HepG2 (cell line): ENCODE data around the gene HNF1B. TPM values are rescaled to one million over a fixed set of nuclear protein-coding genes. Genes with fewer than 3 reads are reported as not detected.

Experiments used
- ATAC-seq: fragments of 200-7000 bp; cut with Tn5 transposase; 3 replicates; pipeline ENCODE4 v1.9.1; 2020; ENCODE audit warnings: mild to moderate bottlenecking, moderate library complexity
- BruUV-seq: library from RNA; stranded (reverse); fragments of 400-500 nt; replicated peaks from 2 replicates; lab custom pipeline; 2021; lab: Mats Ljungman, UMichigan
- CTCF ChIA-PET: fragments of 300-600 bp; formaldehyde crosslinking; extraction: SDS; loops from one replicate; lab custom pipeline; 2021; ENCODE audit warnings: low total read pairs, inconsistent platforms, low intra/inter-chr PET ratio; lab: Yijun Ruan, JAX
- POLR2A ChIA-PET: fragments of 350-600 bp; sonication (Branson Sonifier 250); formaldehyde crosslinking; loops from one replicate; lab custom pipeline; 2020; ENCODE audit warnings: antibody characterized with exemption, inconsistent platforms; lab: Yijun Ruan, JAX
- DNase-seq: peaks from one replicate; pipeline ENCODE4 v3.0.0-alpha.2; 2015; ENCODE audit warnings: low spot score
- FAIRE-seq: peaks from 3 replicates; lab custom pipeline; 2011; peaks lifted over from hg19 to GRCh38; lab: Jason Lieb, UNC
- H2AFZ ChIP-seq: one replicate; pipeline ENCODE4 v1.6.1; 2011; ENCODE audit warnings: low read length, inconsistent platforms
- H3K27ac ChIP-seq: fragments of 300-600 bp; 3 replicates; pipeline ENCODE4 v1.8.0; 2011; ENCODE audit warnings: mixed run types, mild to moderate bottlenecking, mixed read lengths, low read length, inconsistent platforms; ENCODE audit not compliant: insufficient read depth; ENCODE audit errors: extremely low read length
- H3K27me3 ChIP-seq, 2 experiments: fragments of 200-600 bp in 1 of 2; 2 replicates in 1 of 2; 3 replicates in 1 of 2; pipeline versions ENCODE4 v1.6.0 to v1.8.0; 2011; ENCODE audit warnings: low read length in 2 of 2, mild to moderate bottlenecking in 2 of 2, moderate library complexity in 2 of 2, inconsistent platforms in 1 of 2; ENCODE audit not compliant: insufficient read depth in 2 of 2, control insufficient read depth in 1 of 2
- H3K36me3 ChIP-seq, 2 experiments: fragments of 200-600 bp in 1 of 2; replicated peaks in 1 of 2; 2 replicates in 1 of 2; 3 replicates in 1 of 2; pipeline versions ENCODE4 v1.5.1 to v1.8.0; 2011; ENCODE audit warnings: low read length in 2 of 2, inconsistent platforms in 1 of 2; ENCODE audit not compliant: insufficient read depth in 2 of 2, control insufficient read depth in 1 of 2
- H3K4me1 ChIP-seq: 2 replicates; pipeline ENCODE4 v1.5.1; 2012; ENCODE audit warnings: low read length, inconsistent platforms; ENCODE audit not compliant: insufficient read depth
- H3K4me2 ChIP-seq: 2 replicates; pipeline ENCODE4 v1.6.0; 2011; ENCODE audit warnings: low read depth, low read length, inconsistent platforms
- H3K4me3 ChIP-seq, 3 experiments: fragments of 200-600 bp in 1 of 3; sonication (generic), shearing (Covaris generic) in 1 of 3; replicated peaks in 1 of 3; 2 replicates each; pipeline ENCODE4 v1.5.1; 2011 to 2016; ENCODE audit warnings: low read length in 3 of 3, inconsistent platforms in 2 of 3, low read depth in 2 of 3, mild to moderate bottlenecking in 2 of 3, control low read depth in 1 of 3, mixed read lengths in 1 of 3; ENCODE audit not compliant: insufficient read depth in 1 of 3
- H3K79me2 ChIP-seq: one replicate; pipeline ENCODE4 v1.6.1; 2011; ENCODE audit warnings: low read length, inconsistent platforms; ENCODE audit not compliant: insufficient read depth
- H3K9ac ChIP-seq: 2 replicates; pipeline ENCODE4 v1.6.0; 2011; ENCODE audit warnings: mild to moderate bottlenecking, low read depth, low read length, inconsistent platforms; ENCODE audit not compliant: insufficient read depth
- H3K9me3 ChIP-seq: 2 replicates; pipeline ENCODE4 v1.5.1; 2012; ENCODE audit warnings: mild to moderate bottlenecking, low read length
- H4K20me1 ChIP-seq: 2 replicates; pipeline ENCODE4 v1.6.0; 2011; ENCODE audit warnings: inconsistent platforms, mild to moderate bottlenecking, low read length, moderate library complexity; ENCODE audit not compliant: insufficient read depth
- MEIS2 ChIP-seq: sonication (generic); formaldehyde crosslinking; IDR thresholded peaks from 2 replicates; pipeline ENCODE4 v1.9.0; 2021; ENCODE audit warnings: mild to moderate bottlenecking, missing genetic modification reagents
- MYC ChIP-seq: sonication (generic); formaldehyde crosslinking; IDR thresholded peaks from 2 replicates; pipeline ENCODE4 v1.9.0; 2021; ENCODE audit warnings: missing genetic modification reagents, borderline replicate concordance
- NAIF1 ChIP-seq: sonication (generic); formaldehyde crosslinking; IDR thresholded peaks from 2 replicates; pipeline ENCODE4 v1.5.0; 2020; ENCODE audit warnings: mild to moderate bottlenecking, missing genetic modification reagents, borderline replicate concordance
- SNAPC2 ChIP-seq: sonication (generic); formaldehyde crosslinking; IDR thresholded peaks from 2 replicates; pipeline ENCODE4 v1.8.1; 2022; ENCODE audit warnings: mild to moderate bottlenecking, missing genetic modification reagents
- ZBTB26 ChIP-seq: IDR thresholded peaks from 2 replicates; pipeline ENCODE4 v1.6.1; 2016; ENCODE audit warnings: missing compliant biosample characterization, missing genetic modification reagents, borderline replicate concordance
- ZNF180 ChIP-seq: sonication (generic); formaldehyde crosslinking; IDR thresholded peaks from 2 replicates; pipeline ENCODE4 v1.4.0; 2020; ENCODE audit warnings: low read depth, missing genetic modification reagents, borderline replicate concordance
- ZNF609 ChIP-seq: sonication (generic); formaldehyde crosslinking; IDR thresholded peaks from 2 replicates; pipeline ENCODE4 v1.4.0; 2020; ENCODE audit warnings: mild to moderate bottlenecking, missing genetic modification reagents, borderline replicate concordance
- ZNF780A ChIP-seq: sonication (generic); formaldehyde crosslinking; IDR thresholded peaks from 2 replicates; pipeline ENCODE4 v1.8.0; 2022; ENCODE audit warnings: mild to moderate bottlenecking, missing genetic modification reagents, moderate library complexity
- WGBS: methylation state at CpG from one replicate; pipeline ENCODE4 v1.1.6; 2017; ENCODE audit warnings: low lambda C conversion rate; 5-methylcytosine and 5-hydroxymethylcytosine counted together
- in situ Hi-C: cut with HindIII; loops from 2 replicates; pipeline ENCODE4 v1.10.0; 2017; ENCODE audit warnings: low pct_unique_long_range_greater_than_20kb; ENCODE audit not compliant: extremely low pct_ligation_motif_present
- intact Hi-C: fragments of 100-400 bp; cut with micrococcal nuclease; formaldehyde crosslinking; loops from one replicate; pipeline ENCODE4 v1.10.0; 2022; ENCODE audit not compliant: unreplicated experiment
- polyA plus RNA-seq, 8 experiments: library from polyadenylated mRNA; depleted of rRNA in 3 of 8; stranded (reverse) in 7 of 8; unstranded in 1 of 8; fragments of >200 nt; fragmentation: Illumina TruSeq in 4 of 8; extraction: Trizol in 4 of 8; gene quantifications; 2 replicates each; pipeline versions ENCODE4 v1.2.1 to v1.2.3, GENCODE V29; 2011 to 2016; ENCODE audit warnings: low read depth in 4 of 8, missing spikeins in 1 of 8, mixed read lengths in 1 of 8; ENCODE audit not compliant: insufficient read depth in 1 of 8
- total RNA-seq, 5 experiments: library from RNA; depleted of rRNA; stranded (reverse); fragments of >200 nt; fragmentation: Illumina TruSeq; extraction: Trizol; gene quantifications; 2 replicates each; pipeline ENCODE4 v1.2.3, GENCODE V29; 2016; ENCODE audit warnings: low read depth in 1 of 5
- TF ChIP-seq, protein P1 (sequence below): IDR thresholded peaks from 2 replicates; pipeline ENCODE4 v1.6.1; 2012; ENCODE audit warnings: inconsistent platforms

The HNF1B gene
- total and polyA plus RNA-seq, 2 of the 13 experiments (the other 11 are each of a cell fraction or from before 2014, with no cell fraction given), result 1.9 to 5.3 TPM

GRCh38 chr17:37643869-37644268 is 101.0 kb downstream of the HNF1B start:
- Histone ChIP-seq H3K27me3 (no peaks in the 10 kb centered on the region; a peak in 2 of 5 replicates), H3K9me3 (no peaks in the 10 kb centered on the region), H3K4me1 (peaks cover 49% of the 10 kb centered on the region), H3K79me2 (peaks cover 33% of the 10 kb centered on the region), H3K27ac (no peak overlapping the region), H3K9ac (peak overlapping the region; percentile 91; the same call in 1 of the 2 replicates), H3K36me3 (peaks cover 3 to 17% of the 10 kb centered on the region in 2 experiments; a peak in 4 of 5 replicates), H3K4me3 (peak overlapping the region; percentile 86 to 96 (median 86); a peak in 5 of 6 replicates)
- intact Hi-C loops, result no loop called here
- CTCF ChIA-PET, result no interaction called here
- TF ChIP-seq, protein P1, sequence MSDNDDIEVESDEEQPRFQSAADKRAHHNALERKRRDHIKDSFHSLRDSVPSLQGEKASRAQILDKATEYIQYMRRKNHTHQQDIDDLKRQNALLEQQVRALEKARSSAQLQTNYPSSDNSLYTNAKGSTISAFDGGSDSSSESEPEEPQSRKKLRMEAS, result peak; percentile 42; the same call in 1 of the 2 replicates
- no peak for TF ChIP-seq ZNF780A (CRISPR knock-in tag)
- TF ChIP-seq, all 625 proteins: peak for 1
- Histone ChIP-seq H4K20me1 (no peaks in the 10 kb centered on the region), H3K4me2 (peak overlapping the region; percentile 90), H2AFZ (peak overlapping the region; percentile 56)
- no peak for DNase-seq
- 12% methylated on average over 3 of the region's 3 CpGs for WGBS
- FAIRE-seq, result no peak
- TSS peak; percentile 54 for BruUV-seq
- no peak for ATAC-seq
- in situ Hi-C loops, result loop anchor here (10.0 kb wide), 1 partner anchor 101 kb away; the partner anchor contains the start of gene HNF1B
- POLR2A ChIA-PET, result interaction anchor here (1.0 kb wide), 1 partner anchor 33 kb away, joined by 4 read pairs; no protein-coding TSS in a partner anchor

GRCh38 chr17:37643118-37643766 is 101.6 kb downstream of the HNF1B start, which contains the start of gene DDX52:
DDX52 (minus strand) TSS chr17:37643446; CDS start chr17:37643420, 26 bp downstream.
- in situ Hi-C loops, result loop anchor here (10.0 kb wide), 1 partner anchor 102 kb away; the partner anchor contains the start of gene HNF1B
- ChIA-PET CTCF (no interaction called here), POLR2A (interaction anchor here (1.0 kb wide), 1 partner anchor 32 kb away, joined by 4 read pairs; no protein-coding TSS in a partner anchor)
- H3K36me3 ChIP-seq, result peaks cover 3 to 19% of the 10 kb centered on the region in 2 experiments; a peak in 4 of 5 replicates
- H3K79me2 ChIP-seq, result peaks cover 35% of the 10 kb centered on the region
- intact Hi-C loops, result no loop called here
- peak within 1 kb of the TSS; percentile 56 for H2AFZ ChIP-seq
- no TSS peak for BruUV-seq
- peak within 1 kb of the TSS; percentile 91 for H3K9ac ChIP-seq
- peaks cover 43% of the 10 kb centered on the region for H3K4me1 ChIP-seq
- H3K9me3 ChIP-seq, result no peaks in the 10 kb centered on the region
- peak within 1 kb of the TSS; percentile 77 for H3K27ac ChIP-seq
- no peak for FAIRE-seq
- H3K4me3 ChIP-seq, result peak within 1 kb of the TSS; percentile 86 to 96 (median 86)
- no peaks in the 10 kb centered on the region; a peak in 2 of 5 replicates for H3K27me3 ChIP-seq
- 2% methylated on average over 26 of the region's 43 CpGs for WGBS
- peak within 1 kb of the TSS; percentile 90 for H3K4me2 ChIP-seq
- peak; percentile 98 for ATAC-seq
- H4K20me1 ChIP-seq, result no peaks in the 10 kb centered on the region
- peak; percentile 89 for DNase-seq
- 0 out of 2 replicates have a peak, but pooled peaks have one; percentile 30 for TF ChIP-seq ZNF180
- peak; percentile 76; the same call in 1 of the 2 replicates for TF ChIP-seq NAIF1 (CRISPR knock-in tag)
- 0 out of 2 replicates have a peak, but pooled peaks have one; percentile 41 for TF ChIP-seq ZBTB26 (CRISPR knock-in tag)
- peak; percentile 58; the same call in 1 of the 2 replicates for TF ChIP-seq MYC
- no peak for TF ChIP-seq MEIS2 (CRISPR knock-in tag)
- TF ChIP-seq SNAPC2 (CRISPR knock-in tag), result no peak
- TF ChIP-seq ZNF609 (CRISPR knock-in tag), result no peak
